RWPE2 (cell line): ENCODE measurements around the gene SOCS3.

ENCODE experiments used
- ATAC-seq: fragments of 200-7000 bp; cut with Tn5 transposase; 3 replicates; pipeline ENCODE4 v1.9.1; 2021; ENCODE audit warnings: low read depth
- DNase-seq: peaks from one replicate; pipeline ENCODE4 v3.0.0-alpha.2; 2020; ENCODE audit warnings: low spot score
- H3K27ac ChIP-seq: fragments of 450-650 bp; 2 replicates; pipeline ENCODE4 v1.5.1; 2017; ENCODE audit warnings: mild to moderate bottlenecking; ENCODE audit not compliant: poor library complexity, severe bottlenecking
- H3K27me3 ChIP-seq: fragments of 250-450 bp; sonication (Bioruptor Pico); 2 replicates; pipeline ENCODE4 v1.5.1; 2021; ENCODE audit warnings: mild to moderate bottlenecking, moderate library complexity; ENCODE audit not compliant: insufficient read depth, poor library complexity, severe bottlenecking
- H3K36me3 ChIP-seq: fragments of 250-450 bp; sonication (Bioruptor Pico); 2 replicates; pipeline ENCODE4 v1.5.1; 2020; ENCODE audit warnings: low read depth, mild to moderate bottlenecking, moderate library complexity
- H3K4me1 ChIP-seq: fragments of 250-450 bp; sonication (Bioruptor Pico); 2 replicates; pipeline ENCODE4 v1.5.1; 2021; ENCODE audit warnings: mild to moderate bottlenecking, moderate library complexity; ENCODE audit not compliant: insufficient read depth, poor library complexity, severe bottlenecking
- H3K4me3 ChIP-seq: fragments of 250-450 bp; sonication (Bioruptor Pico); 2 replicates; pipeline ENCODE4 v1.5.1; 2021; ENCODE audit warnings: mild to moderate bottlenecking, moderate library complexity; ENCODE audit not compliant: severe bottlenecking
- H3K9me3 ChIP-seq: fragments of 250-450 bp; sonication (Bioruptor Pico); 2 replicates; pipeline ENCODE4 v1.5.1; 2021; ENCODE audit warnings: mild to moderate bottlenecking, moderate library complexity; ENCODE audit not compliant: severe bottlenecking
- CTCF ChIP-seq: fragments of 450-650 bp; IDR thresholded peaks from one replicate; pipeline ENCODE4 v1.5.1; 2017; ENCODE audit warnings: mild to moderate bottlenecking, moderate library complexity; ENCODE audit not compliant: poor library complexity, severe bottlenecking

Gene SOCS3

GRCh38 chr17:78360371-78361224 is 721 bp upstream of the SOCS3 start:
- peak; percentile 97 for TF ChIP-seq CTCF
- Histone ChIP-seq H3K27me3 (no peaks in the 10 kb centered on the region), H3K4me1 (peaks cover 27% of the 10 kb centered on the region), H3K36me3 (peaks cover 22% of the 10 kb centered on the region), H3K9me3 (no peaks in the 10 kb centered on the region), H3K27ac (peak overlapping the region; percentile 60), H3K4me3 (peak overlapping the region; percentile 83)
- ATAC-seq (peak; percentile 69), DNase-seq (peak; percentile 93)

- DNase-seq: no peak
These were observed 418 bp downstream of the SOCS3 start for GRCh38 chr17:78359321-78359996.

GRCh38 chr17:78358538-78359320 is 1.1 kb downstream of the SOCS3 start:
- peaks cover 27% of the 10 kb centered on the region for H3K4me1 ChIP-seq
- H3K27me3 ChIP-seq: no peaks in the 10 kb centered on the region
- peak overlapping the region; percentile 83 for H3K4me3 ChIP-seq
- peak overlapping the region; percentile 60 for H3K27ac ChIP-seq
- no peak for ATAC-seq
- no peaks in the 10 kb centered on the region for H3K9me3 ChIP-seq
- no peak for DNase-seq
- H3K36me3 ChIP-seq: peaks cover 22% of the 10 kb centered on the region
- no peak for TF ChIP-seq CTCF

More at GRCh38 chr17:78359321-78359996, 418 bp downstream of the SOCS3 start:
- peaks cover 22% of the 10 kb centered on the region for H3K36me3 ChIP-seq
- peak overlapping the region; percentile 83 for H3K4me3 ChIP-seq
- H3K4me1 ChIP-seq: peaks cover 27% of the 10 kb centered on the region
- H3K9me3 ChIP-seq: no peaks in the 10 kb centered on the region
- peak overlapping the region; percentile 60 for H3K27ac ChIP-seq
- no peaks in the 10 kb centered on the region for H3K27me3 ChIP-seq
- no peak; the same call in 2 of the 3 replicates for ATAC-seq
- TF ChIP-seq CTCF: no peak

- ATAC-seq: no peak
- Histone ChIP-seq H3K27ac (peak overlapping the region; percentile 54), H3K4me3 (peak overlapping the region; percentile 83)
These were observed 2.0 kb downstream of the SOCS3 start for GRCh38 chr17:78357672-78358537.

More at GRCh38 chr17:78357672-78358537, 2.0 kb downstream of the SOCS3 start:
- no peak for TF ChIP-seq CTCF
- Histone ChIP-seq H3K36me3 (peaks cover 22% of the 10 kb centered on the region), H3K4me1 (peaks cover 33% of the 10 kb centered on the region), H3K9me3 (no peaks in the 10 kb centered on the region), H3K27me3 (no peaks in the 10 kb centered on the region)
- DNase-seq: no peak
